Osteoblast (primary cell): ENCODE data around the gene AFF3. TPM values are rescaled to one million over a fixed set of nuclear protein-coding genes. Genes with fewer than 3 reads are reported as not detected.

Experiments used
- DNase-seq: peaks from one replicate; pipeline ENCODE4 v3.0.0; 2011; ENCODE audit warnings: low spot score, mixed read lengths; ENCODE audit not compliant: insufficient read length; ENCODE audit errors: missing footprints
- H2AFZ ChIP-seq: 2 replicates; pipeline ENCODE4 v1.6.0; 2011; ENCODE audit warnings: mild to moderate bottlenecking, low read length
- H3K27ac ChIP-seq: 2 replicates; pipeline ENCODE4 v1.5.1; 2011; ENCODE audit warnings: mild to moderate bottlenecking, low read depth, low read length, moderate library complexity
- H3K27me3 ChIP-seq: 2 replicates; pipeline ENCODE4 v1.6.0; 2012; ENCODE audit warnings: mild to moderate bottlenecking, control low read depth, inconsistent platforms, low read length, moderate library complexity; ENCODE audit not compliant: insufficient read depth
- H3K36me3 ChIP-seq: 2 replicates; pipeline ENCODE4 v1.5.1; 2011; ENCODE audit warnings: mild to moderate bottlenecking, low read length, control low read depth, moderate library complexity; ENCODE audit not compliant: insufficient read depth
- H3K4me1 ChIP-seq: 2 replicates; pipeline ENCODE4 v1.5.1; 2011; ENCODE audit warnings: mild to moderate bottlenecking, low read length, control low read depth, moderate library complexity; ENCODE audit not compliant: insufficient read depth
- H3K4me2 ChIP-seq: 2 replicates; pipeline ENCODE4 v1.6.0; 2011; ENCODE audit warnings: mild to moderate bottlenecking, low read length; ENCODE audit not compliant: insufficient read depth
- H3K4me3 ChIP-seq: fragments of 200-600 bp; sonication (generic); 3 replicates; pipeline ENCODE4 v1.5.1; 2012; ENCODE audit warnings: mild to moderate bottlenecking, low read length, inconsistent platforms; ENCODE audit not compliant: insufficient read depth
- H3K79me2 ChIP-seq: 2 replicates; pipeline ENCODE4 v1.6.0; 2012; ENCODE audit warnings: mild to moderate bottlenecking, low read length, control low read depth, inconsistent platforms; ENCODE audit not compliant: insufficient read depth
- H3K9me3 ChIP-seq: 2 replicates; pipeline ENCODE4 v1.5.1; 2011; ENCODE audit warnings: low read depth, low read length, control low read depth
- H4K20me1 ChIP-seq: 2 replicates; pipeline ENCODE4 v1.6.0; 2012; ENCODE audit warnings: mild to moderate bottlenecking, low read length, control low read depth; ENCODE audit not compliant: insufficient read depth
- total RNA-seq: library from RNA; depleted of rRNA; stranded (reverse); fragments of >200 nt; gene quantifications from 2 replicates; pipeline ENCODE4 v1.2.3, GENCODE V29; 2012
- TF ChIP-seq, protein P1 (sequence below): IDR thresholded peaks from 2 replicates; pipeline ENCODE4 v1.5.1; 2011; ENCODE audit warnings: mild to moderate bottlenecking, low read depth, low read length, moderate library complexity; ENCODE audit errors: extremely low read depth

Gene AFF3
- total RNA-seq, 1 donor: 4.3 TPM

DNA sequence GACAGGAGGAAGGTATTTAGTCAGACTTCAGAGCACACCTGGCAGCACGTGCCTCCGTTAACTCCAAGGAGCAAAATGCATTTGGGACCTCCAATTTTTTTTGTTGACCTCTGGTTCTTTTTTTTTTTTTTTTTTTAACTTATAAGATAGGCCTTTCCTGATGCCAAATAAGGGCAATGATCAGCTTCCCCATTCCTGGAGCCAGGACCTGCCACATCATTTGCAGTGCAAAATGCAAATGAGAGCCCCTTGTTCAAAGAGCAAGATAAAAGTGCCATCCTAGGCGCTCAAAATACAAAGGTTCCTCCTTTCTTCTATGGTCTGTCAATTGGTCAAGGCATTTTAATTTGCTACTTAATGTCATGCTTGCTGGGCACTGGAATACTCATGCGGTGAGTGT, 519.4 kb downstream of the AFF3 start:
- TF ChIP-seq, protein P1, sequence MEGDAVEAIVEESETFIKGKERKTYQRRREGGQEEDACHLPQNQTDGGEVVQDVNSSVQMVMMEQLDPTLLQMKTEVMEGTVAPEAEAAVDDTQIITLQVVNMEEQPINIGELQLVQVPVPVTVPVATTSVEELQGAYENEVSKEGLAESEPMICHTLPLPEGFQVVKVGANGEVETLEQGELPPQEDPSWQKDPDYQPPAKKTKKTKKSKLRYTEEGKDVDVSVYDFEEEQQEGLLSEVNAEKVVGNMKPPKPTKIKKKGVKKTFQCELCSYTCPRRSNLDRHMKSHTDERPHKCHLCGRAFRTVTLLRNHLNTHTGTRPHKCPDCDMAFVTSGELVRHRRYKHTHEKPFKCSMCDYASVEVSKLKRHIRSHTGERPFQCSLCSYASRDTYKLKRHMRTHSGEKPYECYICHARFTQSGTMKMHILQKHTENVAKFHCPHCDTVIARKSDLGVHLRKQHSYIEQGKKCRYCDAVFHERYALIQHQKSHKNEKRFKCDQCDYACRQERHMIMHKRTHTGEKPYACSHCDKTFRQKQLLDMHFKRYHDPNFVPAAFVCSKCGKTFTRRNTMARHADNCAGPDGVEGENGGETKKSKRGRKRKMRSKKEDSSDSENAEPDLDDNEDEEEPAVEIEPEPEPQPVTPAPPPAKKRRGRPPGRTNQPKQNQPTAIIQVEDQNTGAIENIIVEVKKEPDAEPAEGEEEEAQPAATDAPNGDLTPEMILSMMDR: no peak
- no peak for DNase-seq
- no peak overlapping the region for H3K4me2 ChIP-seq
- no peaks in the 10 kb centered on the region for H3K4me1 ChIP-seq
- H3K27ac ChIP-seq: no peak overlapping the region
- H4K20me1 ChIP-seq: no peaks in the 10 kb centered on the region
- no peaks in the 10 kb centered on the region for H3K36me3 ChIP-seq
- H3K27me3 ChIP-seq: peaks cover 4% of the 10 kb centered on the region
- H2AFZ ChIP-seq: no peak overlapping the region
- no peak overlapping the region for H3K4me3 ChIP-seq
- H3K79me2 ChIP-seq: no peaks in the 10 kb centered on the region
- no peaks in the 10 kb centered on the region for H3K9me3 ChIP-seq

DNA sequence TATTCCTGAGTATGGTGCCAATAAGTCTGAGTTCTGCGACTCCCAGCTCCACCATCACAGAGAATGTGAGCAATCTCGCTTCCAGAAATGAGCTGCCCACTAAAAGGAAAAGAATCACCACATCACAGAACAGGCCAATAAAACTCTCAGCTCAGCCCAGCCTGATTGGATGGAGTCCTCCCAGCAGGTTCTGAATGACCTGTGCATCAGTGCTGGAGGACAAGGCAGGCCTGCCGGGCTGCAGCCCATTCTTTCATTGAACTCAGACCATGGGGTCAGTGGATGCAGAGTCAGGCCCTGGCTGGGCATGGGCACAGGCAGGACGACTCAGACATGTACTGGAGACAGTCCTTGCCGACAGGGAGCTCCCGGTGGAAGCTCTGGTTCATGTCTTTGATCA, 519.9 kb downstream of the AFF3 start:
- TF ChIP-seq, protein P1: no peak
- no peaks in the 10 kb centered on the region for H3K4me1 ChIP-seq
- no peaks in the 10 kb centered on the region for H4K20me1 ChIP-seq
- no peak overlapping the region for H3K27ac ChIP-seq
- no peak for DNase-seq
- no peak overlapping the region for H3K4me3 ChIP-seq
- no peaks in the 10 kb centered on the region for H3K36me3 ChIP-seq
- H2AFZ ChIP-seq: no peak overlapping the region
- H3K9me3 ChIP-seq: no peaks in the 10 kb centered on the region
- no peak overlapping the region for H3K4me2 ChIP-seq
- H3K27me3 ChIP-seq: peaks cover 4% of the 10 kb centered on the region
- H3K79me2 ChIP-seq: no peaks in the 10 kb centered on the region

DNA sequence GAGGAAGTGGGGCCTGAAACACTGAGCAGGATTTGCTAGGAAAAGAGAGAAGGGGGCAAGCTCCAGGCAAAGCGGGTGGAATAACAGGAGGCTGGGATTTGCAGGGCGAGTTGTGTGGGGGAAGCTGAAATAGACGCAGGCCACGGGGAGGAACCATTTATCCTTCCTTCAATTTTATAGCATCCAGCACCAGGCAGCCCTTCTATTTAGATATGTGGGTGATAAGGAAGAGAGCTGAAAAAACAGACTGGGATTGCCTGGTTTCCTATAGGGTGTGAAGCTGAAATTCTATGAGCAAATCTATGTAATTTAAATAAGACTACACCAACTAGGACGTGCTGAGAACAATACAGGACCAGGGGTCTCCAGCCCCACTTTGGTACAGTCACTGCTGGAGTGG, 520.6 kb downstream of the AFF3 start:
- H4K20me1 ChIP-seq: no peaks in the 10 kb centered on the region
- H3K79me2 ChIP-seq: no peaks in the 10 kb centered on the region
- no peaks in the 10 kb centered on the region for H3K9me3 ChIP-seq
- H3K4me2 ChIP-seq: no peak overlapping the region
- no peaks in the 10 kb centered on the region for H3K4me1 ChIP-seq
- peaks cover 4% of the 10 kb centered on the region for H3K27me3 ChIP-seq
- no peak for DNase-seq
- no peak overlapping the region for H3K27ac ChIP-seq
- H2AFZ ChIP-seq: no peak overlapping the region
- H3K36me3 ChIP-seq: no peaks in the 10 kb centered on the region
- TF ChIP-seq, protein P1: no peak
- H3K4me3 ChIP-seq: no peak overlapping the region

DNA sequence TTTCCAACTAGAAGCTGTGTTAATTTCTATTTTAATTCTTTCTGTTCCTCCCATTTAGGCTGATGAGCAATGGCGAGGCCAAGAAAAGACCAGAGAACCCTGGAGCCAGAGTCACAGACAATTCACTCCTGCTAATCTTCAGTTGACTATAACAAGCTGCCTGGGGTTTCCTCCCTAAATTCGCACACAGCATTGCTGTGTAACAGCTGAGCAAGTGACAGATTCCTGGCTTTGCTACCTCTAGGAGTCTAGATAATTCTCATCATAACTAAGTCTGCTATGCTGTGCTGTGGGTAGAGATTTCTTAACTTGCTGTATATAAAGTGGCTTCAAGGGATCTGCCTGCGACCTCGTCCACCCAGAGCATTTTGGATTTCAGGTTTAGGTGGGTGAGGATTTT, 521.3 kb downstream of the AFF3 start:
- Histone ChIP-seq H3K4me1 (no peaks in the 10 kb centered on the region), H3K27ac (no peak overlapping the region), H3K27me3 (peaks cover under 1% of the 10 kb centered on the region), H3K79me2 (no peaks in the 10 kb centered on the region), H3K36me3 (no peaks in the 10 kb centered on the region), H2AFZ (no peak overlapping the region), H4K20me1 (no peaks in the 10 kb centered on the region), H3K4me3 (no peak overlapping the region), H3K9me3 (no peaks in the 10 kb centered on the region), H3K4me2 (no peak overlapping the region)
- DNase-seq: no peak
- TF ChIP-seq, protein P1: no peak
